Panc1 (cell line): ENCODE results near the gene RTCA. TPM values are rescaled to one million over a fixed set of nuclear protein-coding genes. Genes with fewer than 3 reads are reported as not detected.
"Not testable (repeated sequence)": the region's sequence is repeated elsewhere in the genome, so short reads cannot be mapped to it uniquely, and the experiment has no call there.

Experiments used
- ATAC-seq: fragments of 200-7000 bp; cut with Tn5 transposase; 2 replicates; pipeline ENCODE4 v1.9.1; 2020; ENCODE audit warnings: mild to moderate bottlenecking, moderate library complexity
- BruUV-seq: library from RNA; stranded (reverse); fragments of 400-500 nt; replicated peaks from 2 replicates; lab custom pipeline; 2021; lab: Mats Ljungman, UMichigan
- CTCF ChIA-PET: fragments of 300-600 bp; sonication (Branson Sonifier 250); formaldehyde crosslinking; loops from one replicate; lab custom pipeline; 2022; ENCODE audit warnings: antibody characterized with exemption; lab: Charles Lee
- POLR2A ChIA-PET: fragments of 300-600 bp; sonication (Branson Sonifier 250); formaldehyde crosslinking; loops from one replicate; lab custom pipeline; 2022; ENCODE audit warnings: antibody characterized with exemption; lab: Charles Lee
- DNase-seq: peaks from one replicate; pipeline ENCODE4 v3.0.0-alpha.2; 2010; ENCODE audit warnings: low read depth, low spot score
- H3K27ac ChIP-seq: 2 replicates; pipeline ENCODE4 v1.5.1; 2011; ENCODE audit warnings: mild to moderate bottlenecking, low read length, inconsistent platforms
- H3K27me3 ChIP-seq: fragments of 200-500 bp; sonication (Bioruptor generic); 2 replicates; pipeline ENCODE4 v1.6.0; 2014; ENCODE audit warnings: low read length, inconsistent platforms; ENCODE audit not compliant: control insufficient read depth, insufficient read depth
- H3K36me3 ChIP-seq: fragments of 200-500 bp; sonication (Bioruptor generic); 2 replicates; pipeline ENCODE4 v1.5.1; 2014; ENCODE audit warnings: inconsistent platforms, mild to moderate bottlenecking, low read length, moderate library complexity; ENCODE audit not compliant: control insufficient read depth, insufficient read depth
- H3K4me1 ChIP-seq: 2 replicates; pipeline ENCODE4 v1.5.1; 2011; ENCODE audit warnings: inconsistent platforms, mild to moderate bottlenecking, low read length, moderate library complexity; ENCODE audit not compliant: control insufficient read depth, insufficient read depth
- H3K4me3 ChIP-seq, 2 experiments: 2 replicates each; pipeline ENCODE4 v1.5.1; 2011 to 2012; ENCODE audit warnings: low read depth in 2 of 2, low read length in 2 of 2, mild to moderate bottlenecking in 2 of 2, inconsistent platforms in 1 of 2, moderate library complexity in 1 of 2
- H3K9me3 ChIP-seq: fragments of 200-500 bp; sonication (Bioruptor generic); 2 replicates; pipeline ENCODE4 v1.5.1; 2014; ENCODE audit warnings: low read depth, mild to moderate bottlenecking, inconsistent platforms, low read length, moderate library complexity; ENCODE audit not compliant: control insufficient read depth, insufficient read depth
- POLR2AphosphoS5 ChIP-seq: IDR thresholded peaks from 2 replicates; pipeline ENCODE4 v1.6.1; 2012; ENCODE audit warnings: mild to moderate bottlenecking, low read depth, low read length, moderate library complexity
- SIN3A ChIP-seq: IDR thresholded peaks from 2 replicates; pipeline ENCODE4 v1.6.1; 2012; ENCODE audit warnings: low read depth, mild to moderate bottlenecking, low read length, moderate library complexity, borderline replicate concordance; ENCODE audit not compliant: insufficient read depth
- TCF7L2 ChIP-seq: IDR thresholded peaks from 2 replicates; pipeline ENCODE4 v1.6.1; 2011; ENCODE audit warnings: mild to moderate bottlenecking, low read depth, low read length, inconsistent platforms
- in situ Hi-C: cut with HindIII; loops from 2 replicates; pipeline ENCODE4 v1.10.0; 2016; ENCODE audit warnings: low sequenced_read_pairs, low pct_unique_long_range_greater_than_20kb
- intact Hi-C: fragments of 100-400 bp; cut with micrococcal nuclease; formaldehyde crosslinking; loops from one replicate; pipeline ENCODE4 v1.10.0; 2022; ENCODE audit not compliant: unreplicated experiment
- total RNA-seq: library from RNA; stranded (reverse); gene quantifications from one replicate; pipeline ENCODE4 v1.2.1, GENCODE V29; 2021; ENCODE audit not compliant: unreplicated experiment
- TF ChIP-seq, protein P1 (sequence below), 2 experiments: IDR thresholded peaks; 2 replicates each; pipeline ENCODE4 v1.6.1; 2011 to 2012; ENCODE audit warnings: low read depth in 2 of 2, control low read depth in 1 of 2, low read length in 1 of 2, mild to moderate bottlenecking in 1 of 2, moderate library complexity in 1 of 2; ENCODE audit not compliant: insufficient read depth in 1 of 2
- TF ChIP-seq, protein P2 (sequence below): fragments of 450-650 bp; IDR thresholded peaks from 2 replicates; pipeline ENCODE4 v1.5.1; 2017; ENCODE audit warnings: mild to moderate bottlenecking

The RTCA gene
- total RNA-seq, 1 experiment from 2014 or later: 33.1 TPM

DNA sequence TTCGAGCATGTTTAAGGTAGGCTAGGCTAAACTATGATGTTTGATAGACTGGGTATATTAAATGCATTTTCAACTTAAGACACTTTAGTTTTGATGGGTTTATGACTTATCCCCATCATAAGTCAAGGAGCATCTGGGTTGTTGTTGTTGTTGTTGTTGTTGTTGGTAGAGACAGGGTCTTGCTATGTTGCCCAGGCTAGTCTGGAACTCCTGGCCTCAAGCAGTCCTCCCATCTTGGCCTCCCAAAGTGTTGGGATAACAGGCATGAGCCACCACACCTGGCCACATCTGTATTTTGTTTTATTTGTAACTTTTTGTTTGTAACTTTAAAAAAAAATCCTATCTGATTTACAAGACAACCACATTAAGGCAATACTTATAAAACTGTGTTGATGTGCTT lies 33.9 kb upstream of the RTCA start:
- no peak for ATAC-seq
- CTCF ChIA-PET: no interaction called here

GRCh38 chr1:100233566-100233965 lies 32.5 kb upstream of the RTCA start:
- H3K27me3 ChIP-seq, H3K27ac ChIP-seq, H3K4me3 ChIP-seq, H3K9me3 ChIP-seq, DNase-seq, CTCF ChIA-PET, BruUV-seq, H3K4me1 ChIP-seq, POLR2A ChIA-PET, intact Hi-C loops, in situ Hi-C loops, ATAC-seq, H3K36me3 ChIP-seq: not testable (repeated sequence)

More for the DNA sequence above, 33.9 kb upstream of the RTCA start:
- no TSS peak for BruUV-seq
- TF ChIP-seq, protein P1, sequence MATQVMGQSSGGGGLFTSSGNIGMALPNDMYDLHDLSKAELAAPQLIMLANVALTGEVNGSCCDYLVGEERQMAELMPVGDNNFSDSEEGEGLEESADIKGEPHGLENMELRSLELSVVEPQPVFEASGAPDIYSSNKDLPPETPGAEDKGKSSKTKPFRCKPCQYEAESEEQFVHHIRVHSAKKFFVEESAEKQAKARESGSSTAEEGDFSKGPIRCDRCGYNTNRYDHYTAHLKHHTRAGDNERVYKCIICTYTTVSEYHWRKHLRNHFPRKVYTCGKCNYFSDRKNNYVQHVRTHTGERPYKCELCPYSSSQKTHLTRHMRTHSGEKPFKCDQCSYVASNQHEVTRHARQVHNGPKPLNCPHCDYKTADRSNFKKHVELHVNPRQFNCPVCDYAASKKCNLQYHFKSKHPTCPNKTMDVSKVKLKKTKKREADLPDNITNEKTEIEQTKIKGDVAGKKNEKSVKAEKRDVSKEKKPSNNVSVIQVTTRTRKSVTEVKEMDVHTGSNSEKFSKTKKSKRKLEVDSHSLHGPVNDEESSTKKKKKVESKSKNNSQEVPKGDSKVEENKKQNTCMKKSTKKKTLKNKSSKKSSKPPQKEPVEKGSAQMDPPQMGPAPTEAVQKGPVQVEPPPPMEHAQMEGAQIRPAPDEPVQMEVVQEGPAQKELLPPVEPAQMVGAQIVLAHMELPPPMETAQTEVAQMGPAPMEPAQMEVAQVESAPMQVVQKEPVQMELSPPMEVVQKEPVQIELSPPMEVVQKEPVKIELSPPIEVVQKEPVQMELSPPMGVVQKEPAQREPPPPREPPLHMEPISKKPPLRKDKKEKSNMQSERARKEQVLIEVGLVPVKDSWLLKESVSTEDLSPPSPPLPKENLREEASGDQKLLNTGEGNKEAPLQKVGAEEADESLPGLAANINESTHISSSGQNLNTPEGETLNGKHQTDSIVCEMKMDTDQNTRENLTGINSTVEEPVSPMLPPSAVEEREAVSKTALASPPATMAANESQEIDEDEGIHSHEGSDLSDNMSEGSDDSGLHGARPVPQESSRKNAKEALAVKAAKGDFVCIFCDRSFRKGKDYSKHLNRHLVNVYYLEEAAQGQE (IDR thresholded peaks at IDR 0.05; ENCODE audit: insufficient read depth in 1 of 2, low read depth in 2 of 2, low read length in 1 of 2): no peak
- TF ChIP-seq POLR2AphosphoS5 (no peak), SIN3A (no peak), TCF7L2 (no peak)
- TF ChIP-seq, protein P2, sequence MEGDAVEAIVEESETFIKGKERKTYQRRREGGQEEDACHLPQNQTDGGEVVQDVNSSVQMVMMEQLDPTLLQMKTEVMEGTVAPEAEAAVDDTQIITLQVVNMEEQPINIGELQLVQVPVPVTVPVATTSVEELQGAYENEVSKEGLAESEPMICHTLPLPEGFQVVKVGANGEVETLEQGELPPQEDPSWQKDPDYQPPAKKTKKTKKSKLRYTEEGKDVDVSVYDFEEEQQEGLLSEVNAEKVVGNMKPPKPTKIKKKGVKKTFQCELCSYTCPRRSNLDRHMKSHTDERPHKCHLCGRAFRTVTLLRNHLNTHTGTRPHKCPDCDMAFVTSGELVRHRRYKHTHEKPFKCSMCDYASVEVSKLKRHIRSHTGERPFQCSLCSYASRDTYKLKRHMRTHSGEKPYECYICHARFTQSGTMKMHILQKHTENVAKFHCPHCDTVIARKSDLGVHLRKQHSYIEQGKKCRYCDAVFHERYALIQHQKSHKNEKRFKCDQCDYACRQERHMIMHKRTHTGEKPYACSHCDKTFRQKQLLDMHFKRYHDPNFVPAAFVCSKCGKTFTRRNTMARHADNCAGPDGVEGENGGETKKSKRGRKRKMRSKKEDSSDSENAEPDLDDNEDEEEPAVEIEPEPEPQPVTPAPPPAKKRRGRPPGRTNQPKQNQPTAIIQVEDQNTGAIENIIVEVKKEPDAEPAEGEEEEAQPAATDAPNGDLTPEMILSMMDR: no peak
- intact Hi-C loops: no loop called here
- Histone ChIP-seq H3K27ac (no peak overlapping the region), H3K9me3 (no peaks in the 10 kb centered on the region), H3K4me1 (no peaks in the 10 kb centered on the region), H3K36me3 (no peaks in the 10 kb centered on the region), H3K4me3 (no peak overlapping the region), H3K27me3 (no peaks in the 10 kb centered on the region)
- in situ Hi-C loops: no loop called here
- POLR2A ChIA-PET: no interaction called here
- no peak for DNase-seq

GRCh38 chr1:100234432-100234831 lies 31.6 kb upstream of the RTCA start:
- no peak for ATAC-seq
- TF ChIP-seq, protein P1 (IDR thresholded peaks at IDR 0.05; ENCODE audit: insufficient read depth in 1 of 2, low read depth in 2 of 2, low read length in 1 of 2): no peak
- no peak for TF ChIP-seq TCF7L2
- TF ChIP-seq SIN3A: no peak
- TF ChIP-seq POLR2AphosphoS5: no peak
- TF ChIP-seq, protein P2: no peak
- Histone ChIP-seq H3K36me3 (no peaks in the 10 kb centered on the region), H3K27ac (no peak overlapping the region), H3K27me3 (no peaks in the 10 kb centered on the region), H3K4me1 (no peaks in the 10 kb centered on the region), H3K9me3 (no peaks in the 10 kb centered on the region), H3K4me3 (no peak overlapping the region)
- CTCF ChIA-PET: no interaction called here
- no peak for DNase-seq
- in situ Hi-C loops: no loop called here
- intact Hi-C loops: no loop called here
- no TSS peak for BruUV-seq
- POLR2A ChIA-PET: no interaction called here
